Stimulated activated CD4-positive, alpha-beta T cell treated with anti-CD3 and anti-CD28 coated beads, Interleukin-1b, Interleukin-23, amount 100 ng/mL, for 4 hours (primary cell): Measurements from ENCODE around the gene NCK2.

Experiments
- DNase-seq, 2 donors: peaks; one replicate each; pipeline ENCODE4 v3.0.0-alpha.2; 2020; ENCODE audit warnings: low read depth in 2 of 2

The NCK2 gene

DNA sequence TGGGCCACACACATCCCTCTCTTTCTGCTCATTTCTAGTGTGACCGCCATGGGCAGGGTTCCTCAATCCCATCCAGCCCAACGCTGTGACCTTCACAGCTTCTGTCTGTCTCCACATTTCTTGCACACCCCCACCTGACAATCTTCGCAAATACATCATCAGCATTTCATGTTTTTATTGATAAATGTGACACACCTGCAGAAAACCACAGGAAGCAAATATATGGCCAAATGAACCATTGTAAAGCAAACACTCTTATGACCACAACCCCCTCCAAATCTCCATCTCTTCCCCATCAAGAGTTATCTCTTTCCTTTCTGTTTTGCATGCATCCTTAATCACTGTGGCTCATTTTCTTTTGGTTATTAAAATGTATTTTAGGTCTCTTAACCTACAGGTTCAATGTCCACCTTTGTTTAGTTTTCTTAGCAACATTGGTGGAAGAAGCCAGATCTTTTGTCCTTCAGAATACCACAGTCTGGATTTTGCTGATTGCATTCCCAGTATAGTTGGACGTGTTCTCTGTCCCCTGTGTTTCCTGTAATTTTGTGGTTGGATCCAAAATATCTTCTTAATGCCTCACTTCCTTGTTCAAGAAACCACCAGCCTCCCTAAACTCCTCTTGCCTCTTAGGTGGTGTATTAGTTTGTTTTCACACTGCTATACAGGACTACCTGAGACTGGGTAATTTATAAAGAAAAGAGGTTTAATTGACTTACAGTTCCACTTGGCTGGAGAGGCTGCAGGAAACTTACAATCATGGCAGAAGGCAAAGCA lies 9.8 kb upstream of the NCK2 start:
- no peak for DNase-seq

GRCh38 chr2:105736145-105736544 lies 8.6 kb upstream of the NCK2 start:
- DNase-seq, result no peak

DNA sequence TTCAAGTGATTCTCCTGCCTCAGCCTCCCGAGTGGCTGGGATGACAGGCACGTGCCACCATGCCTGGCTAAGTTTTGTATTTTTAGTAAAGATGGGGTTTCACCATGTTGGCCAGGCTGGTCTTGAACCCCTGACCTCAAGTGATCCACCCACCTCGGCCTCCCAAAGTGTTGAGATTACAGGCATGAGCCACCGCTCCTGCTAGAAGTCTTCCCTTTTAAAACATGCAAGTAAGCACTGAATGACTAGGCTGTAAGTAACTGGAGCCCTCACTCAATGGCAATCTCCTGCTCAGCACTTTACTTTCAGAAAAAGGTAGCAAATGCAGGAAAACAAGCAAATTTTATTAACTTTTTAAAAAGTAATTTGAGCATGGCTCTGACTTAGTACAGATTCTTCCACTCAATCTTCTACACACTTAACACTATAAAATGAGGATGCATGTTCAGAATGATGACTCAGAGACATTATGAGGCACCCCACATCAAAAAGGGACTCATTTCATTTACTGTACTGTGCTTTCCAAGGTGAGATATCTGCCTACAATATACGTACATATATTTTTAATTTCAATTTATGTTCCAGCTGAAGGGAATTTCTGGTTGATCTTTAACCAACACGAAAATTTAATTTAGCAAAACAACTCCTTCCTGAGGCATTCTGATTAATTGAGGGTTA lies 6.6 kb upstream of the NCK2 start:
- DNase-seq, result no peak

- no peak for DNase-seq
Observed at GRCh38 chr2:105738658-105739241, 6.0 kb upstream of the NCK2 start.

GRCh38 chr2:105739426-105739825 lies 5.3 kb upstream of the NCK2 start:
- DNase-seq, result no peak

- no peak for DNase-seq
Observed at GRCh38 chr2:105739944-105740530, 4.7 kb upstream of the NCK2 start.

DNA sequence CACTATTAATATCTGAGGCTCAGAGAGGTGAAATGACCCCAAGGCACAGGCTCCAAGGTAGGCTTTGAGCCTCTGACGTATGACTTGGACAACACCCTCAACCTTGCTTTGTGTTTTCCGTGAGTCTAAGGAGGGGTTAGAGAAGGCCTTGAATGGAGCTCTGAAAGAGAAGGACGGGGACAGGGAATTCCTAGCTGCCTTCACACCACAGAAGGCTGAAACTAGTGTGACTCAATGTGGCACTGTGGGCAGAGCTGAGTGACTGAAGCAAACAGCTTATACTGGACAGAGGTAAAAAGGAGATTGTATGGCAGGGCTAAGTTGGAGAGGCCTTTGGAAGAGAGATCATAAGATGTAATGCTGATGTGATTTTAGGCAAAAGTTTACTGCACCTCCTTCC lies 3.5 kb upstream of the NCK2 start:
- DNase-seq, result no peak

GRCh38 chr2:105741617-105742016 lies 3.1 kb upstream of the NCK2 start:
- DNase-seq, result no peak

DNA sequence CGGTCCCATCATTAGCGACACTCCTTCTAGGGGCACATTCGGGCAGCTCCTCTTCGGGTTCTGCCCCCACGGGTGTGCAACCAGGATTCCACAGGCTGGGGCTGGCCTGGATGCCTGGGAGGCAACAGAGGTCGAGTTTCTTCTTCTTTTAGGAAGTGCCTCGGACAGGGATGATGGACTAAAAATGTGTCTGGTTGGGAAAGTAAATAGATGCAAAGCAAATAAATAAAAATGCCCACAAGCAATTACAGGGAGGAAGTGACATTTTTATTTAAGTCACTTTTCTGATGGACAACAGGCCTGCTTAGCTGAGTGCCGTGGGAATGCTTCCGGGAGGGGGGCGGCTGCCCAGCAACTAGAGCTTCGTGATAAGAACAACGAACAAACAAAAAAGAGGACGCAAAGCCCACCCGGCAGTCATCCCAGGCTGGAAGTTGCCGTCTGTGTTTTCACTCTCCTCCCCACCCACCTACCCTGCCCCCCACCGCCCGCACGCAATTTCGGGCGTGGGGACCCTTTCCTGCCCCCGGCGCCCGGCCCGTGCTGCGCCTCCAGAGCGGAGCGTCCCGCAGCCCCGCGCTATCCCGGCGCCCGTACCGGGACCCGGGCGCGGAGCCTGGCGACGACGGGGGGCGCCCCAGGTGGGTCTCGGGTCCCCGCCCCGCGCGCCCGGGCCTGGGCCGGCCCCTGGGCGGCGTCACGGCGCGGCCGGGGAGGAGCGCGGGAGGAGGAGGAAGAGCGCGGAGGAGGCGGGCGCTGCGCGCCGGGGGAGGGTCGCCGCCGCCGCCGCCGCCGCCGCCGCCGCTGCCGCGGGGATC lies 412 bp upstream of the NCK2 start:
- DNase-seq, result peak; percentile 54 to 67

GRCh38 chr2:105746177-105747080 lies 1.7 kb downstream of the NCK2 start:
- DNase-seq, result peak; percentile 77 to 91

DNA sequence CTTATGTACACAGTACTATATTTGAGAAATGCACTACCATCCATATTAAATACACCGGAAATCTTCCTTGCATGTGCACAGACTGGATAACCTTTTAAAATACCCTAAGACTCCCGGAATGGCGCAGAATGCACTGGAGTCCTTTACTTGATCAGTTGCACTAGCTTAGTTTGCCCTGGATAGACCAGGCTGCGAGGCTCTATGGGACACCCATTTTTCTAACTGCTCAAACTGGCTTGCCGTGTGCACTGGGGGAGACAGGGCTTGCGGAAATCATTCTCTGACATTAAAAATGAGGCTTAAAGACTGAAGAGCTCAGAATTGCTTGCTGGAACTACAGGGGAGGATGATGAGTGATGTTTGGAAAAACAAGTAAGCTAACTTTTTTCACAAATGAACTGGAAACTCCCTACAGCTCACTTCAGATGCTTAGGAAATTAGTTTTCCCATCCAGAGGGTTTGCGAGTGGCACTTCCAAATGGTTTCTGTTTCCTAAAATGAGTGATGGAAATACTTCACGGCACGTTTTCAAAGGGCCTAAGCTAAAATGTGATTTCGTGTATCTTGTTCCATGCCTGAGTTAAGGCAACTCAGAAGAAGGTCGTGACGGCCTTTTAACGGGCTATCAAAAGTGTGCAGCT lies 2.7 kb downstream of the NCK2 start:
- DNase-seq, result no peak

GRCh38 chr2:105747991-105748390 lies 3.3 kb downstream of the NCK2 start:
- DNase-seq, result no peak

GRCh38 chr2:105748566-105748965 lies 3.9 kb downstream of the NCK2 start:
- no peak for DNase-seq

GRCh38 chr2:105749583-105750400 lies 5.1 kb downstream of the NCK2 start:
- no peak for DNase-seq

DNA sequence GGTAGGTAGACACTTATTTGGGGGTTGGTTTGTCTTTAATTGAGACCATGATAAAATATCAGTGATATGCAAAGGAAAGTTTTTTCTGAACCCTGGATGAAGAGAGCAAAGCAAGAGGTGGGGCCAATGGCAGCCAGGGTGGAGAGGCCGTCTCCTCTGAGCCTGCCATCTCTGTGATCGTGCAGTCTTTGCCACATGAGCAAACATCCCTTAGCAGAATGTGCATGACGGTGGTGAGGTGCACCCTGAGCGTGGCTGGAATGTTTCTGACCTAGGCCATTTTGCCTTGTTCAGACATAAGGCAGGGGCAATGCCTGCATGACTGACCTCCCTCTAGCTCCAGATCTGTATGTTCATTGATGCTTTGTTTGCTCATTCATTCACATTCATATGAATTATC lies 6.0 kb downstream of the NCK2 start:
- DNase-seq, result no peak

DNA sequence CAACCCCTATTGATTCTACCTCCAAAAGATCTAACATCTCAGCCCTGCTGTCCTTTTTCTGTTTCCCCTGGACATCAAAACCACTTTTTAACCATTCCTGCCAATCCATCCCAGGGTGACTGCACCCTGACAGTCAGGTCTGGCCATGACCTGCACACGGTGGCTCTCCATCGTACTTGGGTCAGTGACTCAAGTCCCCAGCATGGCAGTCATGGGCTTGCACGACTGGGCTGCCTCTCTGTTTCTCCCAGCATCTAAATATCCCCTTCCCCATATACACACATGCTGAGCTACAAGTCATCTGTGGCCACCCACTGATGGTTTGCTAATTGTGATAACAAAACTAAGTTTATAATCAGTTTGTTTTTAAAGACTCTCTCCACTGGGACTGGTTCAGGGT lies 6.6 kb downstream of the NCK2 start:
- DNase-seq, result no peak

DNA sequence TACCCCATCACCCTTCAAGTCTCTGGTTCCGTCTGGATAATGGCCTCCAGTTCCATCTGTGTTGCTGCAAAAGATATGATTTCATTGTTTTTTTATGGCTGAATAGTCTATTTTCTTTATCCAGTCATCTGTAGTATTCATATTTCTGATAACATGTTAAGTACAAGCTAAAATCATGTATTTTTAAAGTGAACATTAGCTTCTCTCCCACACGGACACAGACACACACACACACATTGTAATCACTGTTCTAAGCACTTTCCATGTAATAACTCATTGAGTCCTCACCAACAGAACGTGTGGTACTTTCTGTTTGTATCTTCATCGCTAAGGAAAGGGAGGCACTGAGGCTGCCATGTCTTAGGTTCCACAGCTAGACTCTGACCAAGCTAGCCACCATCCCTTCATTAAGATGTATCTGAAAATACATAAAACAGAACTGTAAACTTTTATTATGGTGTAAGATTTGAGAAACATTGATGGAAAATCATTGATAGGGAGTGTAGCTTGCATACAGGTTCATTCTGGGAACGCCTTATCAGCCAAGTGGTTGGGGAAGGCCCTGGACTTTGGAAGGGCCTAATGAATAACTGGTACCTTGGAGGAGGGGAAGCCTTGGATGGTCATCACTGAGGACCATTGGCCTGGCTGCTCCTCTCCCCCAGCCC lies 8.1 kb downstream of the NCK2 start:
- DNase-seq, result no peak

DNA sequence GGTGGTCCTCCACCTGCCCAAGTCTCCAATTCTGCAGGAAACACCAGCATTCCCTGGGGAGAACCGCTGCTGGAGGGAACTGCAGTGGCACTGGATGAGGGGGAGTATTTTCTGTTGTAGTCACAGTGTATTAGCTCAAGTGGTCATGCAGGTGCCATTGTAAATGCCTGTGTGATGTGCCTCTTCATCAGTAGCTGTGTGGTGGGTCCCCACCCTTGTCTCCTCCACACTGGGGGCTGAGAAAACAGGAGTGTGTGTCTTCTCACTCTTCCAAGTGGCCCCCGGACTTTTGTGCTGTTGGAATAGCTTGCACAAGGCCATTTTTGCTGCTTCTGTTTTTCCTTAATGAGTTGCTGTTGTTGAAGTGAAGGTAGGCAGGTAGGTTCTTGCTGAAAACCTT lies 8.7 kb downstream of the NCK2 start:
- no peak for DNase-seq

DNA sequence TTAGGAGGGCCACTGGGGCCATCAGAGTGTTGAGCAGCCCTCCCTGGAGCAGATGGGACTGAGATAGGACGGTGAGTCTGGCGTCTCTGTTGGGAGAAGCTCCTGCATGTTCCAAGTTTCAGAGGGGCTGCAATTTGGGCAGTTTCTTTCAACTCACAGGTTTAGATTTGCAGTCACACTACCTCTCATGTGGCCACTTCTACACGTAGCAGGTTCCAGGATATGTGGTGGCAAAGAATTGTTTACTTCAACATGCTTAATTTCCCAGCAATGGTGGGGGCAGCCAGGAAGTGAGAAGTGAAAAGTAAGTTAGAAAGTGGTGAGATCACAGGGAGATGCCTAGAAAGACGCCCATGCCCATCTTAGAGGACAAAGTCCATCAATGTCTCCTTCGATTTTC lies 9.3 kb downstream of the NCK2 start:
- no peak for DNase-seq
